SK-N-SH (cell line): Measurements from ENCODE around the gene TRIM67. TPM values are rescaled to one million over a fixed set of nuclear protein-coding genes. Genes with fewer than 3 reads are reported as not detected.

ENCODE experiments used
- CTCF ChIA-PET: fragments of 300-600, 350-600 bp; formaldehyde crosslinking; extraction: SDS; loops from one replicate; lab custom pipeline; 2021; lab: Yijun Ruan, JAX
- POLR2A ChIA-PET: fragments of 350-600 bp; sonication (Branson Sonifier 250); formaldehyde crosslinking; extraction: SDS; loops from one replicate; lab custom pipeline; 2020; ENCODE audit warnings: antibody characterized with exemption, inconsistent platforms; lab: Yijun Ruan, JAX
- DNase-seq: peaks from one replicate; pipeline ENCODE4 v3.0.0; 2012
- H2AFZ ChIP-seq: fragments of 200-600 bp; sonication (generic); 2 replicates; pipeline ENCODE4 v1.8.1; 2016; ENCODE audit warnings: antibody characterized with exemption, mild to moderate bottlenecking, low read depth
- H3F3A ChIP-seq: fragments of 200-600 bp; sonication (generic); replicated peaks from 2 replicates; pipeline ENCODE3; 2016; ENCODE audit warnings: antibody characterized with exemption, mild to moderate bottlenecking; ENCODE audit not compliant: insufficient read depth
- H3K27ac ChIP-seq, 2 experiments: fragments of 200-500 bp in 1 of 2; fragments of 200-600 bp in 1 of 2; sonication (Bioruptor generic) in 1 of 2; sonication (generic), shearing (Covaris generic) in 1 of 2; 2 replicates each; pipeline versions ENCODE4 v1.5.1 to v1.6.1; 2014 to 2016; ENCODE audit warnings: low read depth in 2 of 2, inconsistent platforms in 1 of 2, low read length in 1 of 2, mild to moderate bottlenecking in 1 of 2, mixed read lengths in 1 of 2
- H3K27me3 ChIP-seq: fragments of 200-600 bp; sonication (generic), shearing (Covaris generic); 2 replicates; pipeline ENCODE4 v1.6.1; 2016; ENCODE audit warnings: mixed run types; ENCODE audit not compliant: insufficient read depth
- H3K36me3 ChIP-seq, 2 experiments: fragments of 200-500 bp in 1 of 2; fragments of 200-600 bp in 1 of 2; sonication (Bioruptor generic) in 1 of 2; sonication (generic) in 1 of 2; replicated peaks in 1 of 2; 2 replicates each; pipeline versions ENCODE3 to v1.5.1; 2014 to 2016; ENCODE audit warnings: low read length in 1 of 2, mild to moderate bottlenecking in 1 of 2; ENCODE audit not compliant: insufficient read depth in 2 of 2, control insufficient read depth in 1 of 2
- H3K4me1 ChIP-seq, 2 experiments: fragments of 200-500 bp in 1 of 2; fragments of 200-600 bp in 1 of 2; sonication (Bioruptor generic) in 1 of 2; sonication (generic), shearing (Covaris generic) in 1 of 2; 2 replicates each; pipeline versions ENCODE4 v1.5.1 to v1.6.1; 2014 to 2016; ENCODE audit warnings: low read depth in 1 of 2, low read length in 1 of 2, mixed run types in 1 of 2; ENCODE audit not compliant: insufficient read depth in 2 of 2, control insufficient read depth in 1 of 2
- H3K4me2 ChIP-seq: fragments of 200-600 bp; sonication (generic), shearing (Covaris generic); 2 replicates; pipeline ENCODE4 v1.6.1; 2017; ENCODE audit warnings: mixed run types
- H3K4me3 ChIP-seq, 2 experiments: fragments of 200-500 bp in 1 of 2; fragments of 200-600 bp in 1 of 2; sonication (Bioruptor generic) in 1 of 2; sonication (generic), shearing (Covaris generic) in 1 of 2; 2 replicates each; pipeline versions ENCODE4 v1.5.1 to v1.8.1; 2014 to 2016; ENCODE audit warnings: low read depth in 2 of 2, inconsistent platforms in 1 of 2, low read length in 1 of 2, mild to moderate bottlenecking in 1 of 2, mixed read lengths in 1 of 2, moderate library complexity in 1 of 2
- H3K79me2 ChIP-seq: fragments of 200-600 bp; sonication (generic); 2 replicates; pipeline ENCODE4 v1.8.1; 2017; ENCODE audit warnings: mild to moderate bottlenecking; ENCODE audit not compliant: insufficient read depth
- H3K9ac ChIP-seq: fragments of 200-600 bp; sonication (generic); 2 replicates; pipeline ENCODE4 v1.6.1; 2017; ENCODE audit warnings: mixed run types
- H3K9me2 ChIP-seq: fragments of 200-600 bp; sonication (generic); 2 replicates; pipeline ENCODE4 v1.6.1; 2017; ENCODE audit warnings: mixed run types
- H3K9me3 ChIP-seq: fragments of 200-600 bp; sonication (generic); 2 replicates; pipeline ENCODE4 v1.6.1; 2017; ENCODE audit warnings: mixed run types, mild to moderate bottlenecking, moderate library complexity
- H4K20me1 ChIP-seq: fragments of 200-600 bp; sonication (generic); 2 replicates; pipeline ENCODE4 v1.6.1; 2017; ENCODE audit warnings: mild to moderate bottlenecking, mixed run types; ENCODE audit not compliant: insufficient read depth
- CTCF ChIP-seq: fragments of 200-600 bp; sonication (generic); IDR thresholded peaks from 2 replicates; pipeline ENCODE4 v1.6.1; 2017; ENCODE audit warnings: antibody characterized with exemption, mild to moderate bottlenecking, moderate library complexity
- EZH2phosphoT487 ChIP-seq: fragments of 200-600 bp; sonication (generic); IDR thresholded peaks from 2 replicates; pipeline ENCODE4 v1.6.1; 2017; ENCODE audit warnings: low read depth, mixed run types, mild to moderate bottlenecking, antibody characterized with exemption, moderate library complexity, borderline replicate concordance
- FOSL2 ChIP-seq: IDR thresholded peaks from 2 replicates; pipeline ENCODE4 v1.4.0; 2012; ENCODE audit warnings: low read depth, mild to moderate bottlenecking, moderate library complexity, borderline replicate concordance
- FOXJ3 ChIP-seq: sonication (generic); formaldehyde crosslinking; IDR thresholded peaks from 2 replicates; pipeline ENCODE4 v1.5.1; 2020; ENCODE audit warnings: mild to moderate bottlenecking, missing genetic modification reagents
- GATA2 ChIP-seq: sonication (generic); formaldehyde crosslinking; IDR thresholded peaks from 2 replicates; pipeline ENCODE4 v1.5.0; 2020; ENCODE audit warnings: mild to moderate bottlenecking, missing genetic modification reagents
- JUND ChIP-seq: IDR thresholded peaks from 2 replicates; pipeline ENCODE4 v1.4.0; 2012
- MAX ChIP-seq: IDR thresholded peaks from 2 replicates; pipeline ENCODE4 v1.4.0; 2012; ENCODE audit warnings: low read depth
- MEF2A ChIP-seq: IDR thresholded peaks from 2 replicates; pipeline ENCODE4 v1.4.0; 2012; ENCODE audit warnings: low read depth, borderline replicate concordance
- PBX3 ChIP-seq: IDR thresholded peaks from 2 replicates; pipeline ENCODE4; 2012
- POLR2AphosphoS5 ChIP-seq: IDR thresholded peaks from 2 replicates; pipeline ENCODE4 v1.6.1; 2012; ENCODE audit warnings: low read depth, low read length
- RAD21 ChIP-seq: IDR thresholded peaks from 2 replicates; pipeline ENCODE4 v1.6.1; 2012; ENCODE audit warnings: mild to moderate bottlenecking, low read length
- RCOR1 ChIP-seq: fragments of 150-350 bp; IDR thresholded peaks from 2 replicates; pipeline ENCODE4 v1.6.1; 2017; ENCODE audit warnings: antibody characterized with exemption, low read length
- RFX5 ChIP-seq: IDR thresholded peaks from 2 replicates; pipeline ENCODE4 v1.6.1; 2012; ENCODE audit warnings: mild to moderate bottlenecking, improper control_type of control experiment, low read length
- SIN3A ChIP-seq: IDR thresholded peaks from 2 replicates; pipeline ENCODE4 v1.6.1; 2012; ENCODE audit warnings: low read depth, mild to moderate bottlenecking, low read length, moderate library complexity, borderline replicate concordance
- SMC3 ChIP-seq: IDR thresholded peaks from 2 replicates; pipeline ENCODE4 v1.6.1; 2012; ENCODE audit warnings: low read depth, low read length, improper control_type of control experiment
- TAF1 ChIP-seq: IDR thresholded peaks from 2 replicates; pipeline ENCODE4 v1.6.1; 2012; ENCODE audit warnings: low read depth, mild to moderate bottlenecking, low read length, moderate library complexity, borderline replicate concordance
- TCF12 ChIP-seq: IDR thresholded peaks from 2 replicates; pipeline ENCODE4 v1.4.0; 2012
- USF2 ChIP-seq: fragments of 150-350 bp; IDR thresholded peaks from 2 replicates; pipeline ENCODE4 v1.6.1; 2017; ENCODE audit warnings: antibody characterized with exemption, low read length, low read depth, borderline replicate concordance
- ZBTB33 ChIP-seq: IDR thresholded peaks from 2 replicates; pipeline ENCODE4 v1.4.0; 2012; ENCODE audit warnings: low read depth, borderline replicate concordance
- WGBS: methylation state at CpG from one replicate; pipeline ENCODE4 v1.1.6; 2017; ENCODE audit warnings: low lambda C conversion rate; 5-methylcytosine and 5-hydroxymethylcytosine counted together
- polyA plus RNA-seq, 3 experiments: library from polyadenylated mRNA; depleted of rRNA; stranded (reverse); fragments of >200 nt; gene quantifications; 2 replicates each; pipeline ENCODE4 v1.2.3, GENCODE V29; 2012

Gene TRIM67
- polyA plus RNA-seq, 1 of the 3 experiments (the other 2 are of a cell fraction), result not detected

GRCh38 chr1:231193710-231194340 lies 32.0 kb downstream of the TRIM67 start:
- H3F3A ChIP-seq, result no peaks in the 10 kb centered on the region
- peaks cover 0 to 6% of the 10 kb centered on the region in 2 experiments; a peak in 1 of 4 replicates for H3K4me1 ChIP-seq
- no peak overlapping the region for H2AFZ ChIP-seq
- no peaks in the 10 kb centered on the region for H3K36me3 ChIP-seq
- H3K9me2 ChIP-seq, result no peaks in the 10 kb centered on the region
- H3K4me2 ChIP-seq, result no peak overlapping the region
- POLR2A ChIA-PET, result no interaction called here
- no peak for DNase-seq
- 74% methylated on average over 8 of the region's 10 CpGs for WGBS
- H3K9me3 ChIP-seq, result no peaks in the 10 kb centered on the region
- no peaks in the 10 kb centered on the region for H3K27me3 ChIP-seq
- H3K79me2 ChIP-seq, result no peaks in the 10 kb centered on the region
- H3K4me3 ChIP-seq, result no peak overlapping the region
- TF ChIP-seq RCOR1 (no peak), POLR2AphosphoS5 (no peak), EZH2phosphoT487 (no peak), RAD21 (no peak), JUND (no peak), FOSL2 (no peak), MEF2A (no peak), CTCF (no peak), TCF12 (no peak), TAF1 (no peak), USF2 (no peak), SMC3 (no peak), SIN3A (no peak), MAX (no peak), ZBTB33 (no peak), FOXJ3 (CRISPR knock-in tag) (no peak), PBX3 (no peak), GATA2 (no peak), RFX5 (no peak)
- H3K9ac ChIP-seq, result no peak overlapping the region
- H3K27ac ChIP-seq, result no peak overlapping the region
- CTCF ChIA-PET, result interaction anchor here (0.6 to 1.4 kb wide), 2 partner anchors 17 to 244 kb away, joined by 3 to 6 read pairs; no protein-coding TSS in a partner anchor
- H4K20me1 ChIP-seq, result no peaks in the 10 kb centered on the region
